ENCODE measurements around the gene FBXL22. TPM values are rescaled to one million over a fixed set of nuclear protein-coding genes. Genes with fewer than 3 reads are reported as not detected.

FBXL22 gene
- total RNA-seq, 2 donors from 2014 or later = 12.5 to 39.6 TPM

DNA sequence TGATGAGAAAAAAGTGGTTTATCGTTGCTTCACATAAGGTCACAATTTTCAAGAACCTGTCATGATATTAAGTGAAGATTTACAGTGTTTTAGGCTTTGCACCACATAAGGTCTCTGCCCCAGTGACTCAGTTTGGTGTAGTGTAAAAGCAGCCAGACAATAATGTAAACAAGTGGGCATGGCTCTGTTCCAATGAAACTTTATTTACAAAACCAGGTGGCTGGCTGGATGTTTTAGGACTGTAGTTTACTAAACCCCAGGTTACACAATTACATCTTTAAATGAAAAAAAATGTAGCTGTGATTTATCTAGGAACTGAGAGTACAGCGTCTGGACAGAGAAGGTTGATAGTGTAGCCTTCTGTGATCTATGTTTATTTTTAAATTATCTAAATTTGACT, 9.7 kb upstream of the FBXL22 start:
- WGBS = 40% methylated on average over 2 of the region's 2 CpGs

DNA sequence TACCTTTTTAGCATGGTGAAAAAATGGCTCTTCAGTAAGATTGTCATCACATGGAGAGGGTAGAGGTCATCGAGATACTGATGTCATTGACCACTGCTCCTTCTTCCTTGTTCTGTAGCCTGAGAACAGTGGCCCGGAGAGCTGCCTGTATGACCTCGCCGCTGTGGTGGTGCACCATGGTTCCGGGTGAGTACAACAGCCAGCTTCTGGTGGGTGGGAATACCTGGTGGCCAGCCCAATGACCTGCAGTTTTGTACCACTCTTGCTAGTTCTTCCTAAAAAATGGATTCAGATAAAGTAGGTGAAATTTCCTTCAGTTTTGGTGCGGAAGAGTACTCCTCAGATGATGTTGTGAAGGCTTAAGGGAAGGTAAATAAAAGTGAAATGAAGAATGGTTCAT, 8.4 kb upstream of the FBXL22 start:
- Histone ChIP-seq H3K4me1 (replicated peaks) (no peaks in the 10 kb centered on the region), H3K27ac (no peak overlapping the region), H3K9me3 (no peaks in the 10 kb centered on the region), H3K36me3 (peaks cover 0 to 3% of the 10 kb centered on the region in 2 donors), H3K27me3 (replicated peaks; ENCODE audit: insufficient read depth) (no peaks in the 10 kb centered on the region), H3K4me3 (no peak overlapping the region)
- TF ChIP-seq POLR2AphosphoS5 (IDR thresholded peaks at IDR 0.05) = no peak
- no peak for TF ChIP-seq POLR2A (IDR thresholded peaks at IDR 0.05)
- TF ChIP-seq, protein P1, sequence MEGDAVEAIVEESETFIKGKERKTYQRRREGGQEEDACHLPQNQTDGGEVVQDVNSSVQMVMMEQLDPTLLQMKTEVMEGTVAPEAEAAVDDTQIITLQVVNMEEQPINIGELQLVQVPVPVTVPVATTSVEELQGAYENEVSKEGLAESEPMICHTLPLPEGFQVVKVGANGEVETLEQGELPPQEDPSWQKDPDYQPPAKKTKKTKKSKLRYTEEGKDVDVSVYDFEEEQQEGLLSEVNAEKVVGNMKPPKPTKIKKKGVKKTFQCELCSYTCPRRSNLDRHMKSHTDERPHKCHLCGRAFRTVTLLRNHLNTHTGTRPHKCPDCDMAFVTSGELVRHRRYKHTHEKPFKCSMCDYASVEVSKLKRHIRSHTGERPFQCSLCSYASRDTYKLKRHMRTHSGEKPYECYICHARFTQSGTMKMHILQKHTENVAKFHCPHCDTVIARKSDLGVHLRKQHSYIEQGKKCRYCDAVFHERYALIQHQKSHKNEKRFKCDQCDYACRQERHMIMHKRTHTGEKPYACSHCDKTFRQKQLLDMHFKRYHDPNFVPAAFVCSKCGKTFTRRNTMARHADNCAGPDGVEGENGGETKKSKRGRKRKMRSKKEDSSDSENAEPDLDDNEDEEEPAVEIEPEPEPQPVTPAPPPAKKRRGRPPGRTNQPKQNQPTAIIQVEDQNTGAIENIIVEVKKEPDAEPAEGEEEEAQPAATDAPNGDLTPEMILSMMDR (IDR thresholded peaks at IDR 0.05) = no peak
- intact Hi-C loops (cut with DNase I) = no loop called here
- DNase-seq (ENCODE audit: low spot score) = no peak
- WGBS = 97% methylated on average over 6 of the region's 6 CpGs

More for the DNA sequence above, 9.7 kb upstream of the FBXL22 start:
- H3K36me3 ChIP-seq = peaks cover 0 to 3% of the 10 kb centered on the region in 2 donors
- H3K4me1 ChIP-seq (replicated peaks) = no peaks in the 10 kb centered on the region
- no peak overlapping the region for H3K4me3 ChIP-seq
- intact Hi-C loops (cut with DNase I) = no loop called here
- no peaks in the 10 kb centered on the region for H3K27me3 ChIP-seq (replicated peaks; ENCODE audit: insufficient read depth)
- no peak for DNase-seq (ENCODE audit: low spot score)
- no peak overlapping the region for H3K27ac ChIP-seq
- H3K9me3 ChIP-seq = no peaks in the 10 kb centered on the region
- TF ChIP-seq POLR2A (IDR thresholded peaks at IDR 0.05) (no peak), POLR2AphosphoS5 (IDR thresholded peaks at IDR 0.05) (no peak)
- TF ChIP-seq, protein P1 (IDR thresholded peaks at IDR 0.05) = no peak

DNA sequence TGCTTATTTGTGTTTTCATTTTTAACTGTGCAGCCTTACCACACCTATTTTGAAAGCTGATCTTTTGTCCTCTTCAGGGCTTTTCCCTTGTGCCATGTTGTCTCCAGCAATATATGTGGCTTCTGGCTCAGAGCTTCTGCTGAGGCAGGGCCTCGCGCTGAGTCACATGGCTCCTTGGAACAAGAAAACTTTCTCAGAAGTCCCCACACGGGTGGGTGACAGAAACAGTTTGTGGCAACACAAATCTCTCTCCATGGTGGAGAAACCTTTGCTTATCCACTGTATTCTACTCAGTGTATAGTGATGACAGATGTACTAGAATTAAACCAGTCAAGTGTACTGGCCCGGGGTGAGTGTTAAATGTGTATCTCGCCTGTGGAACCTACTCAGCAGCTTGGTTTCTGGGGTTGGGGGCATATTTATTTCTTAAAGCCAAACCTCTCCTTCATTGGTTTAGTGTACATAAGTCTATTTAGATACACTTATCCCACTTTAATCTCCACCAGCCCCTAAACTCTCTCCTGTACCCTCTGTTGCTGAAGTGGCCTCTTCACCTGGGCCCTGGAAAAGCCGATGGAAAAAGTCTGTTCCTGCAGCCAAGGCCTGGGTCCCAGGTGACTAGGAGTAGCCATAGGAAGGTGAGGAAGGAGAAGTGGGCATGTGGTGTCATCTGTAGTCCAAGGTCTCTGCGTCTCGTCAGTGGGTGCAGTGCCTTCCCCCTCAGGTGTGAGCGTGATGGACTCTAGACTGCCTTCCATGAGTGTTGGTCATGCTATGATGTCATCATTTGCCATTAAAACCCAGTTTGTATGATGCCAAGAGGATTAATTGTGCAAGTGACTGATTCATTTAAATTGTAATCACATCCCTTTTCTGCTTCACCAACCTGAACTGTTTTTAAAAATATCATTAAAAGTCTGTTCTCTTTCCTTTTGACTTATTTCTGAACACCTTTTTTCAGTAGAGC, 3.2 kb upstream of the FBXL22 start:
- H3K27me3 ChIP-seq (replicated peaks; ENCODE audit: insufficient read depth) = no peaks in the 10 kb centered on the region
- H3K4me1 ChIP-seq (replicated peaks) = peaks cover 11% of the 10 kb centered on the region
- H3K9me3 ChIP-seq = no peaks in the 10 kb centered on the region
- no peak overlapping the region for H3K4me3 ChIP-seq
- intact Hi-C loops (cut with DNase I) = no loop called here
- WGBS = 80% methylated on average over 9 of the region's 9 CpGs
- TF ChIP-seq, protein P1 (IDR thresholded peaks at IDR 0.05) = no peak
- TF ChIP-seq POLR2A (IDR thresholded peaks at IDR 0.05) (no peak), POLR2AphosphoS5 (IDR thresholded peaks at IDR 0.05) (no peak)
- DNase-seq (ENCODE audit: low spot score) = no peak
- peaks cover 0 to 3% of the 10 kb centered on the region in 2 donors for H3K36me3 ChIP-seq
- H3K27ac ChIP-seq = peak overlapping the region in 1 of 2 donors; percentile 89

DNA sequence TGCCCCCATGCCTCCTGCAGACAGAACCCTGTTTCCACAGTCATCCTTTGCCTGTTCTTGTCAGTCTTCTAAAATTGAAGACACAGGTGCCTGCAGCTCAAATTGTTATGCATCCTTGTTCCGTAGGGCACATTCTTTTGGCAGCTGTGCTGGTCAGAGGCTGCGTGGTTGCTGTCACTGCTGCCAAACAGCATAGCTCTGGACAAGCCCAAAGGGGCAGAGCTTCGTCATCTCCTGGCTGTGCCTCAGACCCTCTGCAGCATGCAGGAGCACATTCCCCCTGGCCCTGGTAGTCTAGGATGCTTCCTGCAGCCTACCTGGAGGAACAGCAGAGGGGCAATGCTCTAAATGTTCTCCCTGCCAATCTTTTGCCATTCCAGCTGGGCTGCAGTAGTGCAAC, 2.1 kb upstream of the FBXL22 start:
- Histone ChIP-seq H3K4me1 (replicated peaks) (peaks cover 15% of the 10 kb centered on the region), H3K27ac (peak overlapping the region in 1 of 2 donors; percentile 89), H3K9me3 (no peaks in the 10 kb centered on the region), H3K27me3 (replicated peaks; ENCODE audit: insufficient read depth) (no peaks in the 10 kb centered on the region), H3K36me3 (peaks cover 0 to 3% of the 10 kb centered on the region in 2 donors), H3K4me3 (no peak overlapping the region)
- intact Hi-C loops (cut with DNase I) = loop anchor here (5.0 kb wide), 2 partner anchors 108 to 308 kb away; no protein-coding TSS in a partner anchor
- TF ChIP-seq, protein P1 (IDR thresholded peaks at IDR 0.05) = no peak
- TF ChIP-seq POLR2AphosphoS5 (IDR thresholded peaks at IDR 0.05) (no peak), POLR2A (IDR thresholded peaks at IDR 0.05) (no peak)
- WGBS = 14% methylated on average over 3 of the region's 3 CpGs
- no peak for DNase-seq (ENCODE audit: low spot score)

Measured in prostate gland (tissue), 2 donors.